Natural killer cell (primary cell): ENCODE measurements around the gene CCDC74A. TPM values are rescaled to one million over a fixed set of nuclear protein-coding genes. Genes with fewer than 3 reads are reported as not detected.
"Not testable (repeated sequence)": the region's sequence is repeated elsewhere in the genome, so short reads cannot be mapped to it uniquely, and the experiment has no call there.

Source experiments
- ATAC-seq, 3 donors: fragments of 150-1000 bp in 2 of 3; fragments of 200-7000 bp in 1 of 3; cut with Tn5 transposase; 1 replicate in 1 of 3; 2 replicates in 2 of 3; pipeline ENCODE4 v1.10.0; 2021; ENCODE audit warnings: mild to moderate bottlenecking in 2 of 3, moderate library complexity in 2 of 3
- DNase-seq, 2 donors: peaks; one replicate each; pipeline versions ENCODE4 v3.0.0 to v3.0.0-alpha.2; 2013 to 2021; ENCODE audit warnings: mixed read lengths in 1 of 2
- H3K27ac ChIP-seq: one replicate; pipeline ENCODE4 v1.5.1; 2013; ENCODE audit warnings: mild to moderate bottlenecking, low read length
- H3K27me3 ChIP-seq: one replicate; pipeline ENCODE4 v1.6.1; 2013; ENCODE audit warnings: low read length; ENCODE audit not compliant: control insufficient read depth, insufficient read depth
- H3K36me3 ChIP-seq: one replicate; pipeline ENCODE4 v1.6.1; 2013; ENCODE audit warnings: low read length; ENCODE audit not compliant: control insufficient read depth, insufficient read depth
- H3K4me1 ChIP-seq: one replicate; pipeline ENCODE4 v1.6.1; 2013; ENCODE audit warnings: low read length; ENCODE audit not compliant: control insufficient read depth, insufficient read depth
- H3K4me3 ChIP-seq: one replicate; pipeline ENCODE4 v1.5.1; 2013; ENCODE audit warnings: low read length
- H3K9me3 ChIP-seq: one replicate; pipeline ENCODE4 v1.6.1; 2013; ENCODE audit warnings: low read length; ENCODE audit not compliant: control insufficient read depth, insufficient read depth
- H3K27ac Mint-ChIP-seq, 2 donors: one replicate each; pipeline ENCODE4 v1.8.0; 2022; ENCODE audit warnings: mild to moderate bottlenecking in 2 of 2, mixed read lengths in 2 of 2, moderate library complexity in 1 of 2
- H3K27me3 Mint-ChIP-seq, 2 donors: one replicate each; pipeline ENCODE4 v1.8.0; 2022; ENCODE audit warnings: low read depth in 2 of 2, mixed read lengths in 2 of 2
- H3K36me3 Mint-ChIP-seq: one replicate; pipeline ENCODE4 v1.8.0; 2022; ENCODE audit warnings: mixed read lengths
- H3K4me1 Mint-ChIP-seq, 2 donors: one replicate each; pipeline ENCODE4 v1.8.0; 2022; ENCODE audit warnings: mixed read lengths in 2 of 2
- H3K4me3 Mint-ChIP-seq: one replicate; pipeline ENCODE4 v1.8.0; 2022; ENCODE audit warnings: mild to moderate bottlenecking, moderate library complexity, mixed read lengths
- H3K9me3 Mint-ChIP-seq, 2 donors: one replicate each; pipeline ENCODE4 v1.8.0; 2022; ENCODE audit warnings: mixed read lengths in 2 of 2
- CTCF ChIP-seq: fragments of 200-600 bp; IDR thresholded peaks from one replicate; pipeline ENCODE4 v1.8.0; 2022; ENCODE audit warnings: antibody characterized with exemption
- WGBS: methylation state at CpG from one replicate; pipeline ENCODE4 v1.1.7; 2013; ENCODE audit warnings: missing lambda C conversion rate; ENCODE audit not compliant: insufficient coverage; 5-methylcytosine and 5-hydroxymethylcytosine counted together
- intact Hi-C: fragments of 100-400 bp; cut with micrococcal nuclease; formaldehyde crosslinking; loops from one replicate; pipeline ENCODE4 v1.14.2; 2022
- total RNA-seq, 4 donors: library from RNA; stranded (reverse); fragments of 120-200 nt in 1 of 4; gene quantifications; one replicate each; pipeline versions ENCODE4 v1.2.3 to v1.2.4, GENCODE V29; 2013 to 2022

CCDC74A gene
- total RNA-seq, 3 donors from 2014 or later (not counting 1 experiment from before 2014, with no cell fraction given) = 0.95 to 1.5 (median 1.4) TPM

GRCh38 chr2:131516011-131516410 lies 11.7 kb upstream of the CCDC74A start:
- peak in 1 of 3 donors; percentile 3 for ATAC-seq
- WGBS = 93% methylated on average over 8 of the region's 10 CpGs

GRCh38 chr2:131516621-131517020 lies 11.1 kb upstream of the CCDC74A start:
- intact Hi-C loops, H3K36me3 Mint-ChIP-seq: not testable (repeated sequence)

More at GRCh38 chr2:131516011-131516410, 11.7 kb upstream of the CCDC74A start:
- Histone ChIP-seq H3K36me3 (peaks cover 26% of the 10 kb centered on the region), H3K27ac (no peak overlapping the region), H3K9me3 (no peaks in the 10 kb centered on the region), H3K4me1 (peaks cover 31% of the 10 kb centered on the region), H3K4me3 (no peak overlapping the region), H3K27me3 (no peaks in the 10 kb centered on the region)
- Mint-ChIP-seq H3K36me3 (no peaks in the 10 kb centered on the region), H3K4me1 (peaks cover 15 to 33% of the 10 kb centered on the region in 2 donors), H3K9me3 (no peaks in the 10 kb centered on the region), H3K27me3 (no peaks in the 10 kb centered on the region), H3K4me3 (no peak overlapping the region), H3K27ac (no peak overlapping the region)
- no peak for TF ChIP-seq CTCF
- DNase-seq = no peak
- intact Hi-C loops = no loop called here

DNA sequence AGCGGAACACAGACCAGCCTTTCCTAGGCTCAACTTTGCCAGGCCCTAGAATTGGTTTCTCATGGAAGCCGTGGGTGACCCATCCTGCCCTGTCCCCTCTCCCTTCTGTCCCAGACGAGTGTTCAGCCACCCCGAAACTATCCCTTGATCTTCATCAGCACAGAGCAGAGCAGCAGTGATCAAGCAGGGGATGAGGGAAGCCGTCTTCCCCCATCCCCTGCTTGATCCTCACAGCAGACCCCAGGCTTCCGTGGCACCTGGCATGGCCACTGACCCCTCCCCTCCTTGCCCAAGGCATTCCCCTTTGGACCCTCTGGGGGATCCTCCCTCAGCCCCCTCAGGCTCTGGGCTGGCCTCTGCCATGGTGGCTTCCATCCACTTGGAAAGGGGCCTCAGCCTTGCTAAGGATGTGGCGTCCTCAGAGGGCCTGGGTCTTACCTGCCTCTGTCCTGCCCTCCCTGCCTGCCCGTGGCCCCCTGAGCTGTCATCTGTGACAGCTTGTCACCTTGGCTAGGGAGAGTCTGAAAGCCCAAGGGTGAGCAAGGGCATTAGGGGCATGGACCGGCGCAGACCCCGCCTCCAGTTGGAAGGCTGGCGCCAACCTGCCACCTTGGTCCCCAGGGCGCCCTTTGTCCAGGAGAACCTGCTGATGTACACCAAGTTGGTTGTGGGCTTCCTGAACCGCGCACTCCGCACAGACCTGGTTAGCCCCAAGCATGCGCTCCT lies 10.4 kb upstream of the CCDC74A start:
- no peaks in the 10 kb centered on the region for H3K27me3 ChIP-seq
- no peak overlapping the region for H3K4me3 ChIP-seq
- peak overlapping the region in 1 of 2 donors; percentile 17 for H3K27ac Mint-ChIP-seq
- no peaks in the 10 kb centered on the region for H3K9me3 ChIP-seq
- 99% methylated on average over 17 of the region's 17 CpGs for WGBS
- no peak for TF ChIP-seq CTCF
- H3K4me1 Mint-ChIP-seq = peaks cover 15 to 32% of the 10 kb centered on the region in 2 donors
- ATAC-seq (no peak), DNase-seq (no peak)
- H3K27me3 Mint-ChIP-seq = no peaks in the 10 kb centered on the region
- no peak overlapping the region for H3K4me3 Mint-ChIP-seq
- peaks cover 31% of the 10 kb centered on the region for H3K4me1 ChIP-seq
- H3K36me3 Mint-ChIP-seq = no peaks in the 10 kb centered on the region
- intact Hi-C loops = no loop called here
- H3K36me3 ChIP-seq = peaks cover 26% of the 10 kb centered on the region
- H3K9me3 Mint-ChIP-seq = no peaks in the 10 kb centered on the region
- H3K27ac ChIP-seq = no peak overlapping the region

More at GRCh38 chr2:131516621-131517020, 11.1 kb upstream of the CCDC74A start:
- not testable (repeated sequence) for H3K4me3 ChIP-seq, H3K27me3 ChIP-seq, H3K27ac Mint-ChIP-seq, H3K9me3 ChIP-seq, H3K27me3 Mint-ChIP-seq, H3K4me3 Mint-ChIP-seq, DNase-seq, H3K27ac ChIP-seq, H3K9me3 Mint-ChIP-seq, ATAC-seq
- WGBS = 89% methylated on average over 11 of the region's 11 CpGs
- peaks cover 15 to 33% of the 10 kb centered on the region in 2 donors for H3K4me1 Mint-ChIP-seq
- Histone ChIP-seq H3K36me3 (peaks cover 26% of the 10 kb centered on the region), H3K4me1 (peaks cover 31% of the 10 kb centered on the region)

DNA sequence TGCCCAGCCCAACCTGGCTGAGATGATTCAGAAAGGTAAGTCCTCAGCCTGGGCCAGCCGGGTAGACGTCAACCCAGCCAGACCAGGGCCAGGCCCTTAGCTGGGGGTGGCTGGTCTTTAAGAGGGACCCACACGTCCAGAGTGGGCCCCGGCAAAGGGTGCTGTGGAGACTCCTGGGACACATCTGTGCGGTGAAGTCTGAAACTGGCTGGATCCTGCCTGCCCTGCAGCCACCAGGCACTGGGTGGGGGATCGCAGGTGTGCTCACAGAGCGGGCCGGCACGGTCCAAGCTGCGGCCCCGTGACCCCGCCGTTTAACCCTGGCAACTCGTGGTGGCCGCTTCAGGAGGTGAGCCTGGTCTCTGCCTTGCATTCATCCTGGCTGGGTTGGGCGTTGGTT lies 9.8 kb upstream of the CCDC74A start:
- H3K27me3 ChIP-seq, DNase-seq, H3K9me3 ChIP-seq, H3K4me3 Mint-ChIP-seq, intact Hi-C loops, H3K36me3 Mint-ChIP-seq, H3K27me3 Mint-ChIP-seq, ATAC-seq, H3K9me3 Mint-ChIP-seq, H3K4me3 ChIP-seq, H3K27ac ChIP-seq: not testable (repeated sequence)
- WGBS = 95% methylated on average over 15 of the region's 16 CpGs
- H3K36me3 ChIP-seq = peaks cover 21% of the 10 kb centered on the region
- peaks cover 31% of the 10 kb centered on the region for H3K4me1 ChIP-seq
- Mint-ChIP-seq H3K4me1 (peaks cover 15 to 26% of the 10 kb centered on the region in 2 donors), H3K27ac (peak overlapping the region in 1 of 2 donors; percentile 17)

- intact Hi-C loops, H3K36me3 Mint-ChIP-seq, H3K27ac Mint-ChIP-seq, H3K9me3 ChIP-seq, ATAC-seq, H3K27me3 Mint-ChIP-seq, H3K4me3 Mint-ChIP-seq, H3K27me3 ChIP-seq, H3K27ac ChIP-seq, H3K9me3 Mint-ChIP-seq, DNase-seq, H3K4me3 ChIP-seq: not testable (repeated sequence)
- 98% methylated on average over 6 of the region's 11 CpGs for WGBS
- Histone ChIP-seq H3K36me3 (peaks cover 20% of the 10 kb centered on the region), H3K4me1 (peaks cover 25% of the 10 kb centered on the region)
- peaks cover 15 to 25% of the 10 kb centered on the region in 2 donors for H3K4me1 Mint-ChIP-seq
Observed at GRCh38 chr2:131518531-131518930, 9.2 kb upstream of the CCDC74A start.
